H9 (cell line): Measurements from ENCODE around the gene SLCO6A1. TPM values are rescaled to one million over a fixed set of nuclear protein-coding genes. Genes with fewer than 3 reads are reported as not detected.

ENCODE experiments used
- DNase-seq: peaks from one replicate; pipeline ENCODE4 v3.0.0-alpha.2; 2017
- H2AFZ ChIP-seq: one replicate; pipeline ENCODE4 v1.6.1; 2013; ENCODE audit warnings: mild to moderate bottlenecking, low read length, control low read depth, moderate library complexity
- H2AK5ac ChIP-seq: 2 replicates; pipeline ENCODE4 v1.6.1; 2013; ENCODE audit warnings: low read length, control low read depth, mixed read lengths; ENCODE audit not compliant: insufficient read length
- H2BK120ac ChIP-seq: one replicate; pipeline ENCODE4 v1.6.1; 2013; ENCODE audit warnings: low read depth, mild to moderate bottlenecking, low read length, control low read depth, inconsistent platforms; ENCODE audit not compliant: poor library complexity, severe bottlenecking
- H2BK12ac ChIP-seq: 2 replicates; pipeline ENCODE4 v1.6.1; 2013; ENCODE audit warnings: low read length, control low read depth, mixed read lengths, low read depth; ENCODE audit not compliant: insufficient read length
- H2BK15ac ChIP-seq: 2 replicates; pipeline ENCODE4 v1.6.1; 2013; ENCODE audit warnings: low read depth, low read length, control low read depth
- H2BK20ac ChIP-seq: one replicate; pipeline ENCODE4 v1.6.1; 2013; ENCODE audit warnings: low read depth, mild to moderate bottlenecking, low read length, control low read depth, inconsistent platforms; ENCODE audit not compliant: poor library complexity, severe bottlenecking
- H2BK5ac ChIP-seq: 2 replicates; pipeline ENCODE4 v1.6.1; 2013; ENCODE audit warnings: low read length, control low read depth, mixed read lengths; ENCODE audit not compliant: insufficient read length
- H3K14ac ChIP-seq: 2 replicates; pipeline ENCODE4 v1.6.1; 2013; ENCODE audit warnings: low read length, control low read depth; ENCODE audit not compliant: insufficient read depth
- H3K18ac ChIP-seq: 2 replicates; pipeline ENCODE4 v1.6.1; 2013; ENCODE audit warnings: low read depth, mild to moderate bottlenecking, mixed read lengths, low read length, control low read depth; ENCODE audit not compliant: insufficient read length
- H3K23ac ChIP-seq: 2 replicates; pipeline ENCODE4 v1.6.1; 2013; ENCODE audit warnings: low read length, control low read depth, mixed read lengths, low read depth; ENCODE audit not compliant: insufficient read length
- H3K23me2 ChIP-seq: 2 replicates; pipeline ENCODE4 v1.6.1; 2013; ENCODE audit warnings: low read depth, mild to moderate bottlenecking, mixed read lengths, low read length, control low read depth; ENCODE audit not compliant: insufficient read length, poor library complexity, severe bottlenecking
- H3K27ac ChIP-seq: 2 replicates; pipeline ENCODE4 v1.5.1; 2013; ENCODE audit warnings: low read length, control low read depth, mixed read lengths, low read depth; ENCODE audit not compliant: insufficient read length
- H3K27me3 ChIP-seq: 2 replicates; pipeline ENCODE4 v1.6.1; 2013; ENCODE audit warnings: low read length, control low read depth, inconsistent platforms; ENCODE audit not compliant: insufficient read depth
- H3K4ac ChIP-seq: 2 replicates; pipeline ENCODE4 v1.6.1; 2013; ENCODE audit warnings: low read depth, mild to moderate bottlenecking, control low read depth, inconsistent platforms, low read length, moderate library complexity
- H3K4me1 ChIP-seq: 2 replicates; pipeline ENCODE4 v1.6.1; 2013; ENCODE audit warnings: low read length, control low read depth, inconsistent platforms; ENCODE audit not compliant: insufficient read depth
- H3K4me2 ChIP-seq: 2 replicates; pipeline ENCODE4 v1.6.1; 2013; ENCODE audit warnings: low read length, control low read depth, mixed read lengths; ENCODE audit not compliant: insufficient read length, insufficient read depth
- H3K56ac ChIP-seq: 2 replicates; pipeline ENCODE4 v1.6.1; 2013; ENCODE audit warnings: low read depth, mild to moderate bottlenecking, mixed read lengths, low read length, control low read depth; ENCODE audit not compliant: insufficient read length
- H3K79me1 ChIP-seq: 2 replicates; pipeline ENCODE4 v1.6.1; 2013; ENCODE audit warnings: low read depth, mild to moderate bottlenecking, moderate library complexity, low read length, control low read depth, inconsistent platforms; ENCODE audit not compliant: insufficient read depth, poor library complexity, severe bottlenecking
- H3K79me2 ChIP-seq: 2 replicates; pipeline ENCODE4 v1.6.1; 2013; ENCODE audit warnings: low read length, control low read depth, inconsistent platforms; ENCODE audit not compliant: insufficient read depth
- H3K9ac ChIP-seq: 2 replicates; pipeline ENCODE4 v1.6.1; 2013; ENCODE audit warnings: low read length, control low read depth, mixed read lengths; ENCODE audit not compliant: insufficient read length; ENCODE audit errors: extremely low read depth
- H3K9me3 ChIP-seq: one replicate; pipeline ENCODE4 v1.6.1; 2013; ENCODE audit warnings: low read depth, low read length, inconsistent platforms; ENCODE audit not compliant: control insufficient read depth
- H3T11ph ChIP-seq: one replicate; pipeline ENCODE4 v1.6.1; 2013; ENCODE audit warnings: mild to moderate bottlenecking, low read length, control low read depth, inconsistent platforms
- H4K20me1 ChIP-seq: one replicate; pipeline ENCODE4 v1.6.1; 2013; ENCODE audit not compliant: control insufficient read depth, insufficient read length, insufficient read depth
- H4K5ac ChIP-seq: 2 replicates; pipeline ENCODE4 v1.6.1; 2013; ENCODE audit warnings: low read depth, mild to moderate bottlenecking, mixed read lengths, low read length, control low read depth; ENCODE audit not compliant: insufficient read length
- H4K8ac ChIP-seq: replicated peaks from 2 replicates; pipeline ENCODE4 v1.6.1; 2013; ENCODE audit warnings: low read length, control low read depth, mixed read lengths, low read depth; ENCODE audit not compliant: insufficient read length
- H4K91ac ChIP-seq: 2 replicates; pipeline ENCODE4 v1.6.1; 2013; ENCODE audit warnings: low read depth, mild to moderate bottlenecking, moderate library complexity, mixed read lengths, low read length, control low read depth; ENCODE audit not compliant: insufficient read length
- H3K27ac Mint-ChIP-seq, 3 experiments: 2 replicates in 2 of 3; 3 replicates in 1 of 3; pipeline ENCODE4 v1.8.0; 2020 to 2021; ENCODE audit warnings: mixed read lengths in 3 of 3, mild to moderate bottlenecking in 1 of 3, moderate library complexity in 1 of 3
- H3K27me3 Mint-ChIP-seq: 2 replicates; pipeline ENCODE4 v1.8.0; 2021; ENCODE audit warnings: low read depth, mild to moderate bottlenecking, moderate library complexity, mixed read lengths
- H3K36me3 Mint-ChIP-seq, 3 experiments: 2 replicates in 2 of 3; 3 replicates in 1 of 3; pipeline ENCODE4 v1.8.0; 2020 to 2021; ENCODE audit warnings: low read depth in 3 of 3, mixed read lengths in 3 of 3; ENCODE audit not compliant: insufficient read depth in 1 of 3
- H3K4me1 Mint-ChIP-seq, 2 experiments: 2 replicates each; pipeline ENCODE4 v1.8.0; 2020; ENCODE audit warnings: mixed read lengths in 2 of 2
- H3K4me3 Mint-ChIP-seq, 2 experiments: 2 replicates in 1 of 2; 3 replicates in 1 of 2; pipeline ENCODE4 v1.8.0; 2020 to 2021; ENCODE audit warnings: mild to moderate bottlenecking in 2 of 2, mixed read lengths in 2 of 2, moderate library complexity in 1 of 2
- H3K9me3 Mint-ChIP-seq, 2 experiments: 2 replicates in 1 of 2; 3 replicates in 1 of 2; pipeline ENCODE4 v1.8.0; 2020; ENCODE audit warnings: mild to moderate bottlenecking in 2 of 2, mixed read lengths in 2 of 2, moderate library complexity in 1 of 2
- WGBS: extraction: QIAGEN DNeasy Blood & Tissue Kit; methylation state at CpG from one replicate; pipeline ENCODE4 v1.1.7; 2013; ENCODE audit warnings: missing lambda C conversion rate, low lambda C conversion rate, mixed read lengths; ENCODE audit not compliant: insufficient read length; ENCODE audit errors: extremely low coverage; 5-methylcytosine and 5-hydroxymethylcytosine counted together
- total RNA-seq: library from RNA; stranded (reverse); gene quantifications from 2 replicates; pipeline ENCODE4 v1.2.1, GENCODE V29; 2021
- TF ChIP-seq, protein P1 (sequence below): fragments of 200-600 bp; sonication (generic); conservative IDR thresholded peaks from 3 replicates; pipeline ENCODE4 v1.8.0; 2021; ENCODE audit warnings: antibody characterized with exemption, mild to moderate bottlenecking

The SLCO6A1 gene
- total RNA-seq, 1 experiment from 2014 or later, result 0.46 TPM

DNA sequence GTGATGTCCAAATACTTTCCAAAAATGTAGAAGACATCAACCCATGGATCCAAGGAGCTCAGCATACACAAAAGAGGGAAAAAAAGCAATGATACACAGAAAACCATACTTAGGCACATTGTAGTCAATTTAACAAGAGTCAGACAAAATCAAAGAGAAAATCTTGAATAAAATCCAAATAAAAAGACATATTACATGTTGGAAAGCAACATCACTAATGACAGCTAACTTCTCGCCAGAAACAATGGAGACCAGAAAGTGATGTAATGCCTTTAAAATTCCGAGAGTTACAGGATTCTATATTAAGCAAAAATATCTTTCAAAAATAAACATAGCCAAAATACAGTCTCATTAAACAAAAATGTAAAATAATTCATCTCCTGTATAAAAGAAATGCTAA lies 122.9 kb downstream of the SLCO6A1 start:
- no peaks in the 10 kb centered on the region for H3K9me3 Mint-ChIP-seq
- no peak overlapping the region for H2AK5ac ChIP-seq
- no peaks in the 10 kb centered on the region for H3K36me3 Mint-ChIP-seq
- no peak overlapping the region for H3K27ac ChIP-seq
- H2BK15ac ChIP-seq, result no peak overlapping the region
- H3K27me3 Mint-ChIP-seq, result no peaks in the 10 kb centered on the region
- no peaks in the 10 kb centered on the region for H3K4me1 Mint-ChIP-seq
- no peaks in the 10 kb centered on the region for H3K27me3 ChIP-seq
- H4K91ac ChIP-seq, result no peak overlapping the region
- no peak overlapping the region for H2BK12ac ChIP-seq
- no peak for DNase-seq
- H2BK20ac ChIP-seq, result no peak overlapping the region
- no peak overlapping the region for H4K5ac ChIP-seq
- no peak overlapping the region for H3K4ac ChIP-seq
- no peak overlapping the region for H3K9ac ChIP-seq
- H3K23ac ChIP-seq, result no peak overlapping the region
- no peak overlapping the region for H3K18ac ChIP-seq
- H3K27ac Mint-ChIP-seq, result no peak overlapping the region
- no peaks in the 10 kb centered on the region for H3K4me1 ChIP-seq
- no peaks in the 10 kb centered on the region for H3K23me2 ChIP-seq
- H2BK120ac ChIP-seq, result no peak overlapping the region
- H3K4me2 ChIP-seq, result no peak overlapping the region
- H3K9me3 ChIP-seq, result no peaks in the 10 kb centered on the region
- H3T11ph ChIP-seq, result no peak overlapping the region
- no peak overlapping the region for H3K14ac ChIP-seq
- H4K8ac ChIP-seq, result no peak overlapping the region
- H3K79me1 ChIP-seq, result no peaks in the 10 kb centered on the region
- H3K56ac ChIP-seq, result no peak overlapping the region
- H3K79me2 ChIP-seq, result no peaks in the 10 kb centered on the region
- no CpG with 5 or more reads among the region's 2 CpGs for WGBS
- TF ChIP-seq, protein P1, sequence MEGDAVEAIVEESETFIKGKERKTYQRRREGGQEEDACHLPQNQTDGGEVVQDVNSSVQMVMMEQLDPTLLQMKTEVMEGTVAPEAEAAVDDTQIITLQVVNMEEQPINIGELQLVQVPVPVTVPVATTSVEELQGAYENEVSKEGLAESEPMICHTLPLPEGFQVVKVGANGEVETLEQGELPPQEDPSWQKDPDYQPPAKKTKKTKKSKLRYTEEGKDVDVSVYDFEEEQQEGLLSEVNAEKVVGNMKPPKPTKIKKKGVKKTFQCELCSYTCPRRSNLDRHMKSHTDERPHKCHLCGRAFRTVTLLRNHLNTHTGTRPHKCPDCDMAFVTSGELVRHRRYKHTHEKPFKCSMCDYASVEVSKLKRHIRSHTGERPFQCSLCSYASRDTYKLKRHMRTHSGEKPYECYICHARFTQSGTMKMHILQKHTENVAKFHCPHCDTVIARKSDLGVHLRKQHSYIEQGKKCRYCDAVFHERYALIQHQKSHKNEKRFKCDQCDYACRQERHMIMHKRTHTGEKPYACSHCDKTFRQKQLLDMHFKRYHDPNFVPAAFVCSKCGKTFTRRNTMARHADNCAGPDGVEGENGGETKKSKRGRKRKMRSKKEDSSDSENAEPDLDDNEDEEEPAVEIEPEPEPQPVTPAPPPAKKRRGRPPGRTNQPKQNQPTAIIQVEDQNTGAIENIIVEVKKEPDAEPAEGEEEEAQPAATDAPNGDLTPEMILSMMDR, result no peak
- no peak overlapping the region for H3K4me3 Mint-ChIP-seq
- no peaks in the 10 kb centered on the region for H4K20me1 ChIP-seq
- no peak overlapping the region for H2BK5ac ChIP-seq
- H2AFZ ChIP-seq, result no peak overlapping the region
